Inferior parietal cortex (tissue), 1 donor: Measurements from ENCODE around the gene MAPKAP1.

ENCODE experiments used
- DNase-seq: peaks from one replicate; pipeline ENCODE4 v3.0.0-alpha.2; 2016; ENCODE audit errors: extremely low spot score

Gene MAPKAP1

DNA sequence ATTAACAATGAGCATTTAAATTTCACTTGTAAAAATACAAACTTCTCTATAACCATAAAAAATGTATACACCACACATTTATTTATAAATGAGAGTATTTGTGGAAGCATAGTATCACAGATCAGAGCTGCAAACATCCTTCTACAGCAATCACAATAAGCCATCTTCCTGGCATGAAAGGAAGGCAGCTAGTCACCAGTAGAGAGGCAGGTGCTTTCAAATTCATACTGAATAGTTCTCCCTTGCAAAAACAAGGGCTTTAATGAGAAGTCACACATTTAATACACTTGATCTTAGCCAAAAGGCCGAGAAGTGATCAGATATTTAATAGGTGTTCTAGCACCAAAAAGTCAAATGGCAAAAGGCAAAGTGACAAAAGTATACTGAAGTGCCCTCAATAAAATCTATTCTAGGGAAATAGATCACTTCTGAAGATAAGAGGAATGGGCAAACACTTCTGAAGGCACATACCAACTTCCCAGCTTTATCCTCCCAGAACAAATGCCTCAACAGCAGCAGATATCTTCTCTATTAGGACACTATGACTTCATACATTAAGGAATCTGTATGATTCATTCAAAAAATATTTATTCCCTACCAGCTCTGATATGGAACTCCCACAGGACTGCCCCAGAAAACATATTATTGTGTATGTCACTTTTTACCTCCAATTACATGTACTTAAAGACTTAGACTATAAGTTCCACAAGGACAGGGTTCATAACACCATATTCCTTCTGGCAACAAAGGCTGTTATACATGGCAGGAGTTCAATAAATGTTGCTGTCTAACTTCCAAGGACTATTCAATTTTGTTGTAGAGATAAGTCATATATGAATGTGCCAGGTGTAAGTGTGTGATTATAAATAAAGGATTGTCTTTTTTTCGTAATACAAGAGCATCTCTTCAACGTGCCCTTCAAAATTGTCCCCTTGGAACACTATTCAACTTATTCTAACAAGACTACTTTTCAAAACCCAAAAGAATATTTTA is 31.7 kb downstream of the MAPKAP1 start:
- no peak for DNase-seq

DNA sequence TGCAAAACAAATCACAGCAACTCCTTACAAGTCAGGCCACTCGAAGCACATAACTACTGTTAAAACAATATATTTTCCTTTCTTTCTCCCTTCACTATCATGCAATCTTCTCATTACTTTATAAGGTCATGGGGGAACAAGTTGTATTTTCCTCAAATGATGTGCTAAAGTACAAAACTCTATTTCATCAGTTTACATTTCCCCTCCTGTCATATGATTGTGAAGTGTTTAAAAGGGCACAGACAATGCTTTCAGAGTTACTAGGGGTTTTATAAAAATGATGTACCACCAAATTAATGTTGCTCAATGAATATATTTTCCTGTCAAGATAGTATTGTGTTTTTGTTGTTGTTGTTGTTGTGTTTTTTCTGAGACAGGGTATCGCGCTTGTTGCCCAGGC is 34.1 kb downstream of the MAPKAP1 start:
- DNase-seq: no peak

DNA sequence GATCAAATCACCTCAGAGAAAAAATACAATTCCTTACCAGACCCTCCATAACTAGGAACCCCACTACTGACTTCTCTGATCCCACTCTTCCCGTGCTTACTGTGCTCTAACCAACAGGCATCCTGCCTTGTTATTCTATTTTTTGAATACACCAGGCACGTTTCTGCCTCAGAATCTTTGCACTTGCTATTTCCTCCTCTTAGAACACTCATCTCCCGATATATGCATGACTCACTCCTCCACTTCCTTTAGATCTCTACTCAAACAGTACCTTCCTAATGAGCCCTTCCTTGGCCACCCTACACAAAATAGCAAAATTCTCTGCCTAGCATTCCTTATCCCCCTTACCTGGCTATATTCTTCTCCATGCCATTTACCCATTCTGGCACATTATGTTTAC is 43.9 kb downstream of the MAPKAP1 start:
- no peak for DNase-seq

DNA sequence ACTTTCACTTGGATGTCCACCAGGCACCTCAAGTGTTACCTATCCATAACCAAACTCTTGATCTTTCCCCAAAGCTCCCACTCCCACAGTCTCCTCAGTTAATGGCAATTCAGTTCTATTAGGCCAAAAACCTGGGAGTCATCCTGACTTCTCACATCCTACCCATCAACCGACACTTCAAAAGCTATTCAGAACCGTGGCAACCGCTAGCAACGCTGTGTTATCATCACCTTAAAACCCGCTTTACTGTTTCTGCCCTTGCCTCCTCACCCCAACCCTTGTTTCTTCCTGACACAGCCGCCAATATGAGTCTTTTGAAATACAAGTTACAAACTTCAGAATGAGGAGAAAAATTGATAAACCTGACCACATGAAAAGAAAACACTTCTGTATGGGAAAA is 46.5 kb downstream of the MAPKAP1 start:
- no peak for DNase-seq

DNA sequence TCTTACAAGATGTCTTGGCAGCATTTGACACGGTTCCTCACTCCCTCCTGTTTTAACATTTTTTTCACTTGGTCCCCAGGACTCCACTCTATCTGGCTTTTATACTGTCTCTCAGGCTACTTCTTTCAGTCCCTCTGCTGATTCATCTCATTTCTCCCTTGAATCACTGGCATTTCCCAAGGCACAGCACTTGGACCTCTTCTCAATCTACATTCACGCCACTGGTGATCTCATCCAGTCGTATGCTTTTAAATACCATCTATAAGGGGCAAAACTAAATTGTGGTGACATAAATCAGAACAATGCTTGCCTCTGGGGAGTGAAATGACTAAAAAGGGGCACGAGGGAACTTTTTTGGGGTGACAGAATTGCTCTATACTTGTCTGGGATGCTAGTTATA is 47.1 kb downstream of the MAPKAP1 start:
- DNase-seq: no peak

DNA sequence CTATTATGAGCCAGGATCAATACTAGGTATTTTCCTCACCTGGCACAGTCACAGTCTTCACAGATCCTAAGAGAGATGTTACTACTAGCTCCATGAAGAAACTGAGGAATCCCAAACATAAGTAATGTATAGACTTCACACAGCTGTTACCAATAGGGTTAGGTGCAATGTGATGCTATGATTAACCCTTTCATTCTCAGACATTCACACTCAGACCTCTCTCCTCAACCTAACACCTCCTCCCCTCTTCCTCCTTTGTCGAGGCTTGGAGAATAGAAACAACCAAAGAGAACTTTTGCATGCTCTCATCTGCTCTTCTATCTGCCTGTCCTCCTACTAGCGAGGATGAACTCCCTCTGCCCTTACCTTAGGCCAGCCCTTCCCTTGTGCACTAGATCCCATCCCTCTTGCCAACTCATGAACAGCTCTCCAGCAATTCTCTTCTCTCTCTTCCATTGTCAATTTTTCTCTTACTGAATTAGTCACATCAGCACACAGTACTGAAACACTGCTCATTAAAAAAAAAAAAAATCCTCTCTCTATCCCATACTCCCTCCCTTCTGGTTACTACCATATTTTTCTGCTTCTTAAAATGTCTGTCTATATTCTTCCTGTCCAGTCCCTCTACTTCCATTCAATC is 47.7 kb downstream of the MAPKAP1 start:
- DNase-seq: no peak

DNA sequence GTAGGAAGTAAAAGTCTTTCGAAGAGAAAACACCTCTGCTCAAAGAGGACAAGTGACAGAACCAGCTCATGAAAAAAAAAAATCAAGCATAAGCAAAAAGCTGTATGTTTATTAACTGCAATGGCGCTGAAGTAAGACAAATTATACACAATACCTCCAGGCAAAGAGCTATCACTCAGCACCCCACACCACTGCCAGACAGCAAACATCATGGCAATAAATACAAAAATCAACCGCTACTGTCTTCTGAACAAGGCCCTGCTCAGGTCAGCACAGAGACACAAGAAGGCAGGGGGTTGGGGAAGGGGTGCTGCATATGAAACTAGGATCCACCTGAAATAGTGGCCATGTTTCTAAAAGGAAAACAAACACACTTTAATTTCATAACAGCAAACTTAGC is 50.4 kb downstream of the MAPKAP1 start:
- DNase-seq: no peak

DNA sequence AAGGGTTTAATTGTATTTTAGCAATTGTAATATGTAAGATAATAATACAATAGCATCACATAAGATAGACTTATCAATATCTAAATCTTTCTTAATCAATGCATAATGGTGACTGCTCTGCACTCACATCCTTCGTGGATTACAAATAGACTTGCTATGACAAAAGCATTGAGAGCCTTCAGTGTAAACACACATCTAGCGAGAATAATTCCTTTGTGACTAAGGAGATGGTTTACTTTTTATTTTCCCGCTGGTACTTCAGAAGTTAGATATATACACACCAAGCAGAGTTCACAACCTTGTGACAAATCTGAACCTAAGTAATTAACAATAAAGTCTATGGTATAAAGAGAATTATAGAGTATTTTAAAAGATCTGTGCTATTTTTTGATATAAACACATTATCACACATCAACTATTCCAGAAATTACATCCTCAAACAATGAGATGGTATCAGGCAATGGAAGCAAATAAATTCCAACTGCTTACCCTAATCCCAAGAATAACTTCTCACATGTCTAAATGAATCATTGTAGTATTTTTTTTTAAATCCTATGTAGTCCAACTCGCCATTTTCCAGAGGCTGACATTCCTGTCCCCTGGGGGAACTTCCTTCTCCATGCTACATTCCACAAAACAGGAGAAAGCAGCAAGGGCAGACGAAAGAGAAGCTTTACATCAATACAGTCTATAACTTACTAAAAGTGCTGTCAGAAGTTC is 51.2 kb downstream of the MAPKAP1 start:
- DNase-seq: no peak

DNA sequence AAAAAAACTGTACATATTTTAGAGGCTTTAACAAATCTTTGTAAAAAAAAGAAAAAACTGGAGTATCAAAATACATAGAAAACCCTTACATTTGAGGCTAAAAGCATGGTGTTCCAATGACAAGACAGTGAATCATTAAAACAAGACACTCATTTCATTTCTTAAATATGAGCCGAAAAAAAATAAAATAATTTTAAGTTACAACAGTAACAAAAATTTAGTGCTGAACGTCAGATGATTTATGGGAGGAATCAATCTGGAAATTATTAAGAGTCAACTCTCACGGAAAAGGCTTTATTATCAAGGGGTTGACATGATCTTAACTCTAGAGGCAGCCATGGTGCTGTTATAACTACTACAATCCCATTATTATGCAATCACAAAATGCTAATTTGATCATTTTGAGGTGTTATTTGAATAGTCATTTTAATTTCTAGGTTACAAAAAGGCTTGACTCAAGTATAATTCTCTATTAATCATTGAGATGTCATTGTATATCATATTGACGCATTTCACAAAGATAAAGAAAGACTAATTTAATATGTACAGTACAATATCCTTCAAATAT is 51.9 kb downstream of the MAPKAP1 start:
- DNase-seq: no peak

DNA sequence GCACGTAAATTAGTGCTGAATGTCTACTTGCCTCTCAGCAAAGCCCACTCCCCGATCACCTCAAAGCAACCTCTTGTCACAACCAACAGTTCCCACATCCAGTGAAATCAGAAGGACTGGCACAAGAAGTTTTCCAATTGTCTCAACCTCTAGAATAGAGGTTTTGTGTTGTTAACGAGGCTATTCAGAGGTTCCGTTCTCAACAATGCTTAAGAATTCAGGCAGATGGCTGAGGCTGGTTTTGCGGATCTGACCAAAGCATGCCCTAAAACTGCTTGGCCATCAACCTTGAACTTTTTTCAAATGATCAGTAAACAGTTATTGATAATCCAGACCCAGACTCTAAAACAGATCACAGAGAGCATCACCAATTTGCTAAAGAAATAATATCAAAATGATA is 52.9 kb downstream of the MAPKAP1 start:
- no peak for DNase-seq

DNA sequence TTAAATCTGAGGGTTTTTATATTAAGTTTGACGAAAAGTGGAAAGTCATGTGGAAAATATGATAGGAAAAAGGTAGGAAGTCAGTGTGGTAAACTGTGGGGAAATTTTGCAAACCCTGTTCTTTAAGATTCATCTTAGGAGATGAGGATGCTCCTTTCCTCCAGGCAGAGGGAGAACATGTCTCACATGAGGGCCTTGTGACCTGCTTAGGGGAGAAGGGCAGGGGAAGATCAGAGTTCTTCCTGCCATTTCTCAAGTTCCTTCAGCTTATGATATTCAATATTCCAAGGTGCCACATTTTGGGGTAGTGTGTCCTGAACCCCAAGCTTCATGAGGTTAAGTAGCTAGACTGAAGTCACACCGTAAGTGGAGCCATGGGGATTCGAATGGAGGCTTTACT is 53.7 kb downstream of the MAPKAP1 start:
- no peak for DNase-seq

DNA sequence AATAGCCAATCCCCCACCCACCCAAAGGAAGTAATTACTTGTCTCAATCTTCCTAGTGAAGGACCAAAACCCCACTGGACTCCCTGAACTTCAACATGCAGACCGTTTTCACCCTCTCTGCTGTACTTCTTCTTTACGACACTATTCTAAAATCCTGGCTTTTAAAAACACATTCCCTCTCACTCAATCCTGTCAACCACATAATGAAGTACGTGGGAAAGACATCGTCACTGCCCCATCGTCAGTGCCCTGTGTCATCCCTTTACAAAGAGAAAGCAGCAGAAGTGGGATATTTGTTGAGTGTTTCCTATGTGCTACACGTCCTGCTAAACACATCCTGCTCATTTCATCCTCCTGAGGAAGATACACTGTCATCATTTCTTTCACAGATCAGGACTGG is 54.2 kb downstream of the MAPKAP1 start:
- no peak for DNase-seq

DNA sequence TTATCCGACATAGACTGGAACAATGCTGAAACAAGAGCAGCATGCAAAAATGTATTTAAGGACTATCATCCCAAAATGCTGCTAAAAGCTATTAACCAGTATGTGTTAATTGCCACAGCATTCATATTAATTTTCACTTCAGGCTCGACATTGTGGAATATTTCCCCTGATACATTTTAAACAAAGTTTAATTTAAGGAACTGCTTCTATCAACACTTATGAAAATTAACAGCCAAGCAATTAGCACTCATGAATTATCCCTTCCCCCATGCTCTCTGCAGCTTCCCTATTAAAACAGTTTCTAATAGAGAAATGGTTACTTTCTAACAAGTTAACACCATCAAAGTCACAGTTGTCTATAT is 54.8 kb downstream of the MAPKAP1 start:
- DNase-seq: no peak

DNA sequence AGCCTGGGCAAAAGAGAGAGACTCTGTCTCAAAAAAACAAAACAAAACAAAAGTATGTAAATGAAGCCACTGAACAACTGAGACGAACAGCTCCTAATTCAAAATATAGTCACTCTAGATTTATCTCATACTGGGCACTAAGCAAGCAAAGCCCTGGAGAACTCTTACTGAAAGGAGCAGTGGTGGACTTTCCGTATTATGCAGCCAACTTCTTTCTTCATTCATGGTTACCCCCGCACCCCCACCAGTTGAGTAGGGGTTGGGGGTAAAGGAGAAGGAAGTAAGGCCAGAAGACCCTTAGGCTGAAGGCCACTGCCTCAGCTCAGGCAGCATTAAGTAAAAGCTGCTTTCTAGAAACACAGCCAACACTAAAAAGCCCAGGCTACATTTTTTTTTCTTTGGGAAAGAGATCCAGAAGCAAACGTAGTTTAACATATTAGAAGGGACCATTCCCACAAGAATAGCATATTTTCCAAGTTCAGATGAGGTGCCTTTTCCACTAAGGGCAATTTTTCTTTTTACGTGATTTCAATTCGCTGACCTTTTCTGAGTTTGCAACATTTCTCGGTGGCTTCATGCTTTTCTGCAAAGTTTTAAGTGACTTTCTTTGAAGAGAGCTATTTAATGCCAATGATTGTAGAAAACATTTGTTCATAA is 55.3 kb downstream of the MAPKAP1 start:
- DNase-seq: no peak

DNA sequence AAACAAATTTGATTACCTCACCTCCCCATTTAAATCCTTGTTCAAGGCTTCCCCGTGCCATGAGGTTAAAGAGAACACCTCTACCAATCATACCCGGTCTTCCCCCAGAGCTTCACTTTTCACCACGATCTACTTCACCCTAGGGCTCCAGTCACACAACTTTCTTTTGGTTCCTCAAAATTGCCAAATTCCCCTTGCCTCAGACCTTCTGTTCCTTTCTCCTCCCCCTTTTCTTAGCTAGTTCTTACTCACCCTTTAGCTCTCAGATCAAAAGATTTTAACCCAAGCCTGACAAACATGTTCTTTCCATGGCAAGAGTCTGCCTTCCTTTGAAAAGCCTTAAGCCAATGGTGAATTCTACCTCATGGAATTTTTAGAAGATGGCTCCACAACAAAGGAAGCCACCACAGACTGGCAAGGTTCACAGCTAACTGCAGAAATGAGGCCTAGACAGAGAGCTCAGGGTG is 56.7 kb downstream of the MAPKAP1 start:
- DNase-seq: no peak

DNA sequence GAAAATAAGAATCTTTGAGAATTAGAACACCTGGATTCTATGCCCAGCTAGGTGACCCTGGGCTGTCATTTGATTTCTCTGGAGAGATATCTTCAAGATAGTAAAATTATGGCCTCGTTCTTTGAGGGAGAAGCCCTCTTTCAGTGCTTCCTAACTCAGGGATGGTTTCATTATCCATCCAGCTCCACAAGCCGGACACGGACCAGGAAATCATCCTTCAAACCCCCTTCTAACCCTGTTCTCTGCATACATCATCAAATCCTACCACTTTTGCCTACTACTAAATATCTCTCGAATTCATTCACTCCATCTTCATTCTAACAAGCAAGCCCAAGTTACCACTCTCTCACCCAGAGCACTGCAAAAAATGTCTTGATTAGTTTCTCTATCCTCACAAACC is 57.2 kb downstream of the MAPKAP1 start:
- no peak for DNase-seq

DNA sequence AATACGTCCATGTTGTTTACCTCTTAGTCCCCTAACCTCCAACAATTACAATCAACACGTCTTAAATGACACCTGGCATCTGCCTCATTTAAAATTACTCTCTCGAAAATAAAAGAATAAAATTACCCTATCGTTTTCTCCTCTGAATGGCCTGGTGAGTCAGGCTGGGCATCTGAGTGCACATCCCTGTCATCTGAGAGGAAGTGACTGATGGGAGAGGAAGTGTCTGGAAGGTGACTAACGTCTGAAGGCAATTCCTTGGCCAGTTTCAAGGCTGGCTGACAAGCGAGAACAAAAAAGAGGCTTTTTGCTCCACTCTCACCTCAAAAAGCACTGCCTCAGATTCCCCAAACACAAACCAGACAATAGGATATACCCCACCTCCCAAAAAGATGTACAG is 57.7 kb downstream of the MAPKAP1 start:
- no peak for DNase-seq

DNA sequence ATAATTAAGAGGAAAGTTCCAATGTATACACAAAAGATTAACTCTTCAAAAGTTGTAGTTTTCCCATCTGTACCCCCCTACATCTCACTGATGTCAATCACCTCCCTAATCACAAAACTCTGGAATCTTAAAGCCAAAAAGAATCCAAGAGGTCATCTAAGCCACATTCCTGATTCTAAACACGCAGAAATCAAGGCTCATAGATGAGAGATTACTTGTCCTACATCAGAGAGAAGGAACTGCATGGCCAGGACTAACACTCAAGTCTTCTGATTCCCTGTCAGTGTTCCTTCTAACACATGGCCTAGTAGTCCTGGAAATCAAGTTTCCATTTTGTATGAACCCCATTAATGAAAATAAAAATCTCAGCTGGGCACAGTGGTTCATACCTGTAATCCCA is 58.7 kb downstream of the MAPKAP1 start:
- DNase-seq: no peak

DNA sequence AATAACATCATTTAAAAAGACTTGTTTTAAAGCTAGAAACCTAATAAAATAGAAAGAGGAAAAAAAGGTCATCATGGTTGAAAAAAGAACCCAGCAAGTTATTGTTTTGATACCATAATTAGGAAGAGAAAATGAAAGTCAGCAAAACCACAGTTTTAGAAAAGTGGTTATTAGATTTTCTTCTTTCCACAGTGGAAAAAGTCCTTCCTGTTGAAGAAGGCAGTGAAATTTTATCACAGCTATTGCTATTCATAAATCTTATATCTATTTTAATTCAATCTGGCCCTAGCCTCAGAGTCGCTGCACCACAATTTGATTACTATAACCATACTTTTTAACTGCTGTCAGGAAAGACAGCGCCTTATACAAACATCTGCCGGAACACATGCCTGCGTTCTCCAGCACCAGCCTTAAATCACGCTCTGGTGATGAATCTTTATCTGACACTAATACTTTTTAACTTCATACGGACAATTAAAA is 60.3 kb downstream of the MAPKAP1 start:
- DNase-seq: no peak

DNA sequence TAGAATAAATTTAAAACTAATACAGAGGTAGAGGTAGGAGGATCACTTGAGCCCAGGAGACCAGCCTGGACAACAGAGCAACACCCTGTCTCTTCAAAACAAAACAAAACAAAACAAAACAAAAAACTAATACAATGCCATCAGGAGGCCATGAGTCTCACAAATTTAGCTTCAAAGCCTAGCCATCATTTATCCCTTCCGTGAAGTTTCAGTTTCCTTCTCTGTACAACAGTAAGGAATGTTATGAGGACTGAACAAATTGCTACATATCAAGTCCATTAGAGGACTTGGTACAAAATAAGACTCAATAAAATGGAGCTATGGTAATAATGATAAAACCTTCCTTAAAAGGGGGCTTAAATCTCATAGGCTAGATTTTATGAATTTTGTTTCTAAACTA is 60.8 kb downstream of the MAPKAP1 start:
- no peak for DNase-seq

DNA sequence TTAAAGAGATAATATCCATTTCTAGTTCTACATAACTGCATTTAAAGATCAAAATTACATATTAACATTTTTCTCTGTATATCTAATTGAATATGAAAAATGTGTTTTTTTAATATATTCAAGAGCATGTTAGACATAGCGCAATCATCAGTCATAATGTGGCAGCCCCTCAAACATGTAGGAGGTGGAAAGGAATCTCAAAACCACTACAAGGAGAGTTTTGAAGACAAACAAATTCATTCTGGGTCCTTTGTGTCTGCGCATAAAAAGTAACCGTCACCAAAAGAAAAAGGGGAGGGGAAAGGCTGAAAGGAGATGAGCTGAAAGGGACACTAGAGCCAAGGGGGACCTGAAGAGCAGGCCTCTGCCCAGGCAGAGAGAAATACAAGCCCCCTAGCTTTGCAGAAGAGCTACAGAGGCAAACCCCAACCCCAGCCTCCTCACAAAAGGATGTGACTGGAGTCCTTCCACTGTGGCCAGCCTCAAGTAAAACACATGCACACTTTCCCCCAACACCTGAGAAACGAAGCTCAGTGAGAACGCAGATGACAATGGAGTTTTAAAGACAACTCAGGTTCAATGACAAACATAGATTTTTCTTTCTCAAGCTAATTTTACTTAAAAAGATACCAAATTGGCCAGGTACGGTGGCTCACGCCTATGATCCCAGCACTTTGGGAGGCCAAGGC is 62.0 kb downstream of the MAPKAP1 start:
- no peak for DNase-seq
